ENCODE results near the gene CBFA2T2.
"Not testable (repeated sequence)": the region's sequence is repeated elsewhere in the genome, so short reads cannot be mapped to it uniquely, and the experiment has no call there.

CBFA2T2 gene

GRCh38 chr20:33559212-33559611 lies 69.3 kb downstream of the CBFA2T2 start:
- in situ Hi-C loops (cut with HindIII; ENCODE audit: low sequenced_read_pairs) = no loop called here
- no peak overlapping the region for H3K4me3 ChIP-seq (ENCODE audit: low read depth, low read length)
- no peak for TF ChIP-seq CTCF (IDR thresholded peaks at IDR 0.05; ENCODE audit: low read depth, low read length)
- DNase-seq (ENCODE audit: low read depth, low spot score) = no peak

GRCh38 chr20:33560026-33560425 lies 70.1 kb downstream of the CBFA2T2 start:
- no peak overlapping the region for H3K4me3 ChIP-seq (ENCODE audit: low read depth, low read length)
- TF ChIP-seq CTCF (IDR thresholded peaks at IDR 0.05; ENCODE audit: low read depth, low read length) = no peak
- in situ Hi-C loops (cut with HindIII; ENCODE audit: low sequenced_read_pairs) = no loop called here
- no peak for DNase-seq (ENCODE audit: low read depth, low spot score)

GRCh38 chr20:33561053-33561452 lies 71.2 kb downstream of the CBFA2T2 start:
- H3K4me3 ChIP-seq (ENCODE audit: low read depth, low read length); DNase-seq (ENCODE audit: low read depth, low spot score); in situ Hi-C loops (cut with HindIII; ENCODE audit: low sequenced_read_pairs): not testable (repeated sequence)

- in situ Hi-C loops (cut with HindIII; ENCODE audit: low sequenced_read_pairs) = no loop called here
- H3K4me3 ChIP-seq (ENCODE audit: low read depth, low read length) = no peak overlapping the region
- no peak for TF ChIP-seq CTCF (IDR thresholded peaks at IDR 0.05; ENCODE audit: low read depth, low read length)
- peak; percentile 84 for DNase-seq (ENCODE audit: low read depth, low spot score)
These were observed 72.1 kb downstream of the CBFA2T2 start for GRCh38 chr20:33561692-33562601.

- no peak for TF ChIP-seq CTCF (IDR thresholded peaks at IDR 0.05; ENCODE audit: low read depth, low read length)
- H3K4me3 ChIP-seq (ENCODE audit: low read depth, low read length) = no peak overlapping the region
- no peak for DNase-seq (ENCODE audit: low read depth, low spot score)
- in situ Hi-C loops (cut with HindIII; ENCODE audit: low sequenced_read_pairs) = no loop called here
These were observed 73.9 kb downstream of the CBFA2T2 start for GRCh38 chr20:33563788-33564187.

GRCh38 chr20:33566781-33567603 lies 77.1 kb downstream of the CBFA2T2 start:
- in situ Hi-C loops (cut with HindIII; ENCODE audit: low sequenced_read_pairs) = no loop called here
- no peak for TF ChIP-seq CTCF (IDR thresholded peaks at IDR 0.05; ENCODE audit: low read depth, low read length)
- DNase-seq (ENCODE audit: low read depth, low spot score) = no peak
- no peak overlapping the region for H3K4me3 ChIP-seq (ENCODE audit: low read depth, low read length)

GRCh38 chr20:33567949-33568348 lies 78.1 kb downstream of the CBFA2T2 start:
- DNase-seq (ENCODE audit: low read depth, low spot score) = no peak
- no peak for TF ChIP-seq CTCF (IDR thresholded peaks at IDR 0.05; ENCODE audit: low read depth, low read length)
- no peak overlapping the region for H3K4me3 ChIP-seq (ENCODE audit: low read depth, low read length)
- in situ Hi-C loops (cut with HindIII; ENCODE audit: low sequenced_read_pairs) = no loop called here
